ENCODE measurements around the gene MUC2. TPM values are rescaled to one million over a fixed set of nuclear protein-coding genes. Genes with fewer than 3 reads are reported as not detected.

Gene MUC2
- total RNA-seq, 1 donor from 2014 or later = not detected

DNA sequence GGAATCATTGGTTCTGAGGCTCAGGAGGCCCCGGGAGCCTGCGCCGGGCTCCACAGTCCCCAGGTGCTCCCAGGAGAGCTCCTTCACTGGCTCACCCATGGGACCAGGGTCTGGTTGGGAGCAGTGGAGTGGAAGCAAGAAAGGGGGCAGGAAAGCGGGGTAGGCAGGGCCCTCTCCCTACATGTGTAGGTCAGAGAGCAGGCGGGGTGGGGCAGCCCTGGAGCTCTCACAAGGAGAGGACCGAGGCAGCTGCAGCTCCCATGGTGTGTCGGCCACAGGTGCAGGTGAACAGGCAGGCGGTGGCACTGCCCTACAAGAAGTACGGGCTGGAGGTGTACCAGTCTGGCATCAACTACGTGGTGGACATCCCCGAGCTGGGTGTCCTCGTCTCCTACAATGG is 28.3 kb downstream of the MUC2 start:
- peaks cover 12% of the 10 kb centered on the region for H3K27me3 Mint-ChIP-seq (ENCODE audit: low read depth, unreplicated experiment)
- Histone ChIP-seq H3K4me1 (ENCODE audit: insufficient read depth, low read length) (no peaks in the 10 kb centered on the region), H3K79me2 (ENCODE audit: insufficient read depth, low read length) (no peaks in the 10 kb centered on the region), H3K27ac (ENCODE audit: low read depth, low read length) (no peak overlapping the region), H3K9ac (ENCODE audit: low read length) (no peak overlapping the region), H3K4me2 (ENCODE audit: low read length) (no peak overlapping the region), H3K36me3 (ENCODE audit: insufficient read depth, low read length) (no peaks in the 10 kb centered on the region), H4K20me1 (ENCODE audit: insufficient read depth, low read length) (no peaks in the 10 kb centered on the region), H3K4me3 (ENCODE audit: insufficient read depth, low read depth, low read length) (no peak overlapping the region), H2AFZ (ENCODE audit: low read depth, low read length) (no peak overlapping the region), H3K9me3 (ENCODE audit: insufficient read depth, low read depth, low read length) (peaks cover 8% of the 10 kb centered on the region), H3K27me3 (ENCODE audit: insufficient read depth, low read length) (no peaks in the 10 kb centered on the region)
- TF ChIP-seq CTCF (IDR thresholded peaks at IDR 0.05; ENCODE audit: insufficient read depth, low read depth, low read length) = no peak
- no peak for TF ChIP-seq EZH2 (IDR thresholded peaks at IDR 0.05; ENCODE audit: insufficient read depth, low read length)
- H3K9me3 Mint-ChIP-seq (ENCODE audit: unreplicated experiment) = no peaks in the 10 kb centered on the region
- no peak overlapping the region for H3K27ac Mint-ChIP-seq (ENCODE audit: unreplicated experiment)
- FAIRE-seq (no peak), DNase-seq (ENCODE audit: low read depth) (no peak)
- H3K36me3 Mint-ChIP-seq (ENCODE audit: low read depth, unreplicated experiment) = no peaks in the 10 kb centered on the region
- no peaks in the 10 kb centered on the region for H3K4me1 Mint-ChIP-seq (ENCODE audit: low read depth, unreplicated experiment)
- no peak overlapping the region for H3K4me3 Mint-ChIP-seq (ENCODE audit: unreplicated experiment)

DNA sequence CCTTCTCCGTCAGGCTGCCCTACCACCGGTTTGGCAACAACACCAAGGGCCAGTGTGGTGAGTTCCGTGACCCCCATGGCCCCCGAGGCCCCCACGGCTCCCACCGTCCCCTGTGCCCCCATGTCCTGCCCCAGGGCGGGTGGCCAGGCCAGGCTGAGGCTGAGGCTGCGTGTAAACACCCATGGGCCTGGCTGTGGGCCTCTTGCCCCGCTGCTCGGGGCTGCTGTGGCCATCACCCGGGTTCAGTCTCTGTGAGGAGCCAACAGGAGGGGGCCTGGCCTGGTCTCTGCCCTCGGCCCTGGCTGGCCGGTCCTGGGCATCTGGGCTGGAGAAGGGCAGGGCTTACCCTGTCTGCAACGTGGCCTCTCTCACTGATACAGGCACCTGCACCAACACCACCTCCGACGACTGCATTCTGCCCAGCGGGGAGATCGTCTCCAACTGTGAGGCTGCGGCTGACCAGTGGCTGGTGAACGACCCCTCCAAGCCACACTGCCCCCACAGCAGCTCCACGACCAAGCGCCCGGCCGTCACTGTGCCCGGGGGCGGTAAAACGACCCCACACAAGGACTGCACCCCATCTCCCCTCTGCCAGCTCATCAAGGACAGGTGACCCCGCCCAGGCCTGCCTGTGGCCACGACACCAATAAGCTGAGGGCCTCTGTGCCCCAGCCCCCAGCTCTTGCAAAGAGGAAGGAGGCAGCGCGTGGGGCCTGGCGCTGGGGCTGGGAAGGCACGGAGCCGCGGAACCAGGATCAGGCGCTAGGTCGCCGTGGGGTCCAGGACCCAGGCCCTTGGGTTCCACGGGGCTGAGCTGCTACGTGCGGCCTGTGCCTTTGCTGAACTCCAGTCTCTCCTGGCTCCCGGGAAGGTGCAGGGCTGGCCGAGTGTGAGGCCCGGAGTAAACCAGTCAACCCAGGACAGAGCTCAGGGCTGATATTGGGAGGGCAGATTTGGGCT is 29.0 kb downstream of the MUC2 start:
- FAIRE-seq = no peak
- Mint-ChIP-seq H3K27me3 (ENCODE audit: low read depth, unreplicated experiment) (peaks cover 16% of the 10 kb centered on the region), H3K4me1 (ENCODE audit: low read depth, unreplicated experiment) (no peaks in the 10 kb centered on the region), H3K4me3 (ENCODE audit: unreplicated experiment) (no peak overlapping the region), H3K36me3 (ENCODE audit: low read depth, unreplicated experiment) (no peaks in the 10 kb centered on the region), H3K9me3 (ENCODE audit: unreplicated experiment) (no peaks in the 10 kb centered on the region), H3K27ac (ENCODE audit: unreplicated experiment) (no peak overlapping the region)
- Histone ChIP-seq H3K4me2 (ENCODE audit: low read length) (no peak overlapping the region), H3K27ac (ENCODE audit: low read depth, low read length) (no peak overlapping the region), H3K4me1 (ENCODE audit: insufficient read depth, low read length) (no peaks in the 10 kb centered on the region), H3K36me3 (ENCODE audit: insufficient read depth, low read length) (no peaks in the 10 kb centered on the region), H3K4me3 (ENCODE audit: insufficient read depth, low read depth, low read length) (no peak overlapping the region), H3K79me2 (ENCODE audit: insufficient read depth, low read length) (no peaks in the 10 kb centered on the region), H2AFZ (ENCODE audit: low read depth, low read length) (no peak overlapping the region), H3K27me3 (ENCODE audit: insufficient read depth, low read length) (no peaks in the 10 kb centered on the region), H3K9me3 (ENCODE audit: insufficient read depth, low read depth, low read length) (peaks cover 8% of the 10 kb centered on the region), H3K9ac (ENCODE audit: low read length) (no peak overlapping the region), H4K20me1 (ENCODE audit: insufficient read depth, low read length) (no peaks in the 10 kb centered on the region)
- TF ChIP-seq CTCF (IDR thresholded peaks at IDR 0.05; ENCODE audit: insufficient read depth, low read depth, low read length) (no peak), EZH2 (IDR thresholded peaks at IDR 0.05; ENCODE audit: insufficient read depth, low read length) (no peak)
- no peak for DNase-seq (ENCODE audit: low read depth)

All from astrocyte (in vitro differentiated cells and primary cell).